ENCODE measurements around the gene INHBB. TPM values are rescaled to one million over a fixed set of nuclear protein-coding genes. Genes with fewer than 3 reads are reported as not detected.

Gene INHBB
- total and polyA plus RNA-seq, 8 donors = 0.37 to 7.2 (median 0.89) TPM; not detected in 1

DNA sequence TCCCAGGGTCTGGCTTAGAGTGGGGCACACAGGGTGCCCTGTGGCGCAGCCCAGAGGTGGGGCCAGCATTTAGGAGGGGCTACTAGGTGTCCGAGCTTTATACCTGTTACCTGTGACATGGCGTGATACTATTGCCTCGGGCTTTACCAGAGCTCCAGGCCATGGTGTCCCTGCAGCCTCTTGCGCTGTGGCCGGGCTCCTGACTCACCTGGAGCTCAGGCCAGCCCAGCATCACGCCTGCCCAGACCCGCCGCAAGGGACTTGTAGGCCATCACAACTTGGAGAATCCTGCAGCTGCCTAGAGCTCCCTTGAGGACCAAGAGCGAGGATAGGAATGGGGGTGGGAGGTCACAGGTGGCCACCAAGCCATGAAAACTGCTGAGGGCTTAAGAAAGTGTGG lies 8.0 kb downstream of the INHBB start:
- Histone ChIP-seq H3K9me3 (no peaks in the 10 kb centered on the region), H3K4me3 (no peak overlapping the region), H3K36me3 (peaks cover 0 to 10% (median 0%) of the 10 kb centered on the region in 4 donors), H3K4me1 (no peaks in the 10 kb centered on the region), H3K27me3 (peaks cover 0 to 45% (median 0%) of the 10 kb centered on the region in 3 donors), H3K27ac (no peak overlapping the region)
- TF ChIP-seq EP300 (IDR thresholded peaks at IDR 0.05) (no peak), POLR2A (IDR thresholded peaks at IDR 0.05) (no peak), POLR2AphosphoS5 (IDR thresholded peaks at IDR 0.05) (no peak)
- TF ChIP-seq, protein P1, sequence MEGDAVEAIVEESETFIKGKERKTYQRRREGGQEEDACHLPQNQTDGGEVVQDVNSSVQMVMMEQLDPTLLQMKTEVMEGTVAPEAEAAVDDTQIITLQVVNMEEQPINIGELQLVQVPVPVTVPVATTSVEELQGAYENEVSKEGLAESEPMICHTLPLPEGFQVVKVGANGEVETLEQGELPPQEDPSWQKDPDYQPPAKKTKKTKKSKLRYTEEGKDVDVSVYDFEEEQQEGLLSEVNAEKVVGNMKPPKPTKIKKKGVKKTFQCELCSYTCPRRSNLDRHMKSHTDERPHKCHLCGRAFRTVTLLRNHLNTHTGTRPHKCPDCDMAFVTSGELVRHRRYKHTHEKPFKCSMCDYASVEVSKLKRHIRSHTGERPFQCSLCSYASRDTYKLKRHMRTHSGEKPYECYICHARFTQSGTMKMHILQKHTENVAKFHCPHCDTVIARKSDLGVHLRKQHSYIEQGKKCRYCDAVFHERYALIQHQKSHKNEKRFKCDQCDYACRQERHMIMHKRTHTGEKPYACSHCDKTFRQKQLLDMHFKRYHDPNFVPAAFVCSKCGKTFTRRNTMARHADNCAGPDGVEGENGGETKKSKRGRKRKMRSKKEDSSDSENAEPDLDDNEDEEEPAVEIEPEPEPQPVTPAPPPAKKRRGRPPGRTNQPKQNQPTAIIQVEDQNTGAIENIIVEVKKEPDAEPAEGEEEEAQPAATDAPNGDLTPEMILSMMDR (IDR thresholded peaks at IDR 0.05) = no peak
- DNase-seq = no peak
- intact Hi-C loops (cut with DNase I; ENCODE audit: low total_unique reads) = loop anchor here (10.0 kb wide), 1 partner anchor 171 kb away; no protein-coding TSS in a partner anchor
- 90 to 96% (median 94%) methylated on average over 5 to 10 of the region's 10 CpGs for WGBS, 5 donors

DNA sequence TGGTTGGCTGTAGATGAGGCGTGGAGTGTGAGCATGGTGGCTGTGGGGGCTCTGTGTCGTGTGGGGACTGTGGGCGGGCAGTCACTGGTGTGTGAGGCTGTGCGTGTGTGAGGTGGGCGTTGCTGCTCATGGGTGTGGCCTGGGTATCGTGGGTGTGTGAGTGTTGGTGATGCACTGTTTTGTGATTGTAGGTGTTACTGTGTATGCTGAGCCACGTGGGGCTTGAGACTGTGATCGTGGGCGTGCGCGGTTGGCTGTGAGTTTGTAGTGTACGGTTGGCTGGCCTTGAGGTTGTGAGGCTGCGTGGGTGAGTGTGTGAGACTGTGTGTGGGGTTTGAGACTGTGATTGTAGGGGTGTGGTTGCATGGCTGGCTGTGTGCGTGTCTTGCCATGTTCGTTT lies 8.5 kb downstream of the INHBB start:
- 79 to 87% (median 80%) methylated on average over 15 of the region's 15 CpGs for WGBS, 5 donors
- no peak for DNase-seq
- H3K4me1 ChIP-seq = no peaks in the 10 kb centered on the region
- intact Hi-C loops (cut with DNase I; ENCODE audit: low total_unique reads) = loop anchor here (10.0 kb wide), 1 partner anchor 170 kb away; no protein-coding TSS in a partner anchor
- H3K4me3 ChIP-seq = no peak overlapping the region
- H3K27me3 ChIP-seq = peaks cover 0 to 43% (median 0%) of the 10 kb centered on the region in 3 donors
- TF ChIP-seq POLR2AphosphoS5 (IDR thresholded peaks at IDR 0.05) (no peak), POLR2A (IDR thresholded peaks at IDR 0.05) (no peak), EP300 (IDR thresholded peaks at IDR 0.05) (no peak)
- TF ChIP-seq, protein P1 (IDR thresholded peaks at IDR 0.05) = no peak
- no peak overlapping the region for H3K27ac ChIP-seq
- no peaks in the 10 kb centered on the region for H3K9me3 ChIP-seq
- peaks cover 0 to 7% (median 0%) of the 10 kb centered on the region in 4 donors for H3K36me3 ChIP-seq

DNA sequence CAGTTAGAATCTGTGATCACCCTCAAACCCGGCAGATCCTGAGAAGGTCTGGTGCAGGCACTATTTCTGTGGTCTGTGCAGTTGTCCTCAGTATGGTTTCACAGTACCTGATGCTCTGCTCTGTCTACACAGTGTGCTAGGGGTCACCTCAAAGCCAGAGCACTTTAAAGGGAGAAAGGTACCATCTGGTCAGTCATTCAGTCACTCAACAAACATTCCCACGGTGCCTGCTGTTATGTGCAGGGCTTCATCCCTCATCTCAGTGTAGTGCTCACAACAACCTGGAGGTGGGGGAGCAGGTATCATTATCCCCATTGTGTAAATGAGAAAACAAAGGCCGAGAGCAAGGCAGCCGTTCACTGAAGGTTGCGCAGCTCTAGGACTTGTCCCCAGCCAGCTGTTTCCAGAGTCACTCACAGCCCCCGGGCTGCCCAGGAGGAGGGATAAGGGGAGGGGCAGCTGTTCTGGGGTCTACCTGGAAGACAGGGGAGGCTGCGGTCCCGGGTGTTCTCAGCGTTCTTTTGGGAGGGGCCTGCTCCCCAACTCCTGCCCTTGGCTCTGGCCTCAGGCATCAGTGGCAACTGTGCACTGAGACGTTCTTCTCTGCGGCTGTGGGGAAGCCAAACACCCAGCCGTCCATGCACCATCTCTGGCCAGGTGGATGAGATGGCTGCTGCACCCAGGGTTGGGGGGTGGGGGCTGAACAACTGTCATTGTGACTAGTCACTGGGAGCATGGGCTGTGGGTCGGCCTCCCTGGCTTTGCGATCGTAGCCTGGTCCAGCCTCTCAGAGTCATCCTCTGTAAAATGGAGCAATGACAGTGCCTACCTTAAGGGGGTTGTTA lies 9.2 kb downstream of the INHBB start:
- WGBS, 5 donors = 73 to 89% (median 84%) methylated on average over 8 to 15 of the region's 15 CpGs
- intact Hi-C loops (cut with DNase I; ENCODE audit: low total_unique reads) = loop anchor here (10.0 kb wide), 1 partner anchor 170 kb away; no protein-coding TSS in a partner anchor
- H3K27me3 ChIP-seq = peaks cover 0 to 36% (median 0%) of the 10 kb centered on the region in 3 donors
- TF ChIP-seq POLR2A (IDR thresholded peaks at IDR 0.05) (no peak), POLR2AphosphoS5 (IDR thresholded peaks at IDR 0.05) (no peak), EP300 (IDR thresholded peaks at IDR 0.05) (no peak)
- TF ChIP-seq, protein P1 (IDR thresholded peaks at IDR 0.05) = no peak
- no peaks in the 10 kb centered on the region for H3K9me3 ChIP-seq
- DNase-seq = no peak
- H3K4me3 ChIP-seq = no peak overlapping the region
- H3K36me3 ChIP-seq = no peaks in the 10 kb centered on the region
- no peak overlapping the region for H3K27ac ChIP-seq
- peaks cover 0 to 2% (median 0%) of the 10 kb centered on the region in 4 donors for H3K4me1 ChIP-seq

DNA sequence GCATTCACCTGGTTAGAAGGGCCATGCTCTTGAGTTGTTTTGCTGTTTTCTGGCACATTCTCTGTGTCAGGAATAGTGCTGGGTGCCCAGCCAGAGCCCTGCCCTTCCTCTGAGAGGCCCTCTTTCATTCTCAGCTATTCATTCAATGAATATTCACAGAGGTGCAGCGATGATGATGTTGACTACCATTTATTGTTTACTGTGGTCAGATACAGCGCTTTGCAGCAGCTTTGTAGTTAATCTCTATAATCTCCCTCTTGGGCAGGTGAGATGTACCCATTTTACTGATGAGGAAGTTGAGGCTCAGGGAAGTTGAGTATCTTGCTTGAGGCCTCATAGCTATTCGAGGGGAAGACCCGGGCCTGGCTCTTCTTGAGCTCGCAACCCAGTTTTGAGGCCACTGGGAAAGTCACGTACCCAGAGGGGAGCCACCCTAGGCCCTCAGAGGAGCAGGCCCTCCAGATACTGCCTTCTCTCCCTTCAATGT lies 9.9 kb downstream of the INHBB start:
- 88 to 95% (median 92%) methylated on average over 6 of the region's 6 CpGs for WGBS, 5 donors
- intact Hi-C loops (cut with DNase I; ENCODE audit: low total_unique reads) = loop anchor here (10.0 kb wide), 1 partner anchor 169 kb away; no protein-coding TSS in a partner anchor
- TF ChIP-seq, protein P1 (IDR thresholded peaks at IDR 0.05) = no peak
- no peak for TF ChIP-seq EP300 (IDR thresholded peaks at IDR 0.05)
- no peak for TF ChIP-seq POLR2A (IDR thresholded peaks at IDR 0.05)
- no peak for TF ChIP-seq POLR2AphosphoS5 (IDR thresholded peaks at IDR 0.05)

More for the DNA sequence above, 9.9 kb downstream of the INHBB start:
- H3K36me3 ChIP-seq = no peaks in the 10 kb centered on the region
- no peaks in the 10 kb centered on the region for H3K9me3 ChIP-seq
- no peak for DNase-seq
- H3K4me1 ChIP-seq = peaks cover 0 to 6% (median 0%) of the 10 kb centered on the region in 4 donors
- H3K4me3 ChIP-seq = no peak overlapping the region
- no peak overlapping the region for H3K27ac ChIP-seq
- H3K27me3 ChIP-seq = peaks cover 0 to 32% (median 0%) of the 10 kb centered on the region in 3 donors

Data from stomach (tissue), 9 donors.